H1 (cell line): ENCODE results near the gene SCMH1.

Experiments used
- CEBPB ChIP-seq: IDR thresholded peaks from 2 replicates; pipeline ENCODE4 v1.6.1; 2012; ENCODE audit warnings: low read depth, low read length
- CTCF ChIP-seq, 3 experiments: IDR thresholded peaks; 1 replicate in 2 of 3; 2 replicates in 1 of 3; pipeline versions ENCODE4 v1.5.1 to v1.6.1; 2011; ENCODE audit warnings: low read length in 3 of 3, mild to moderate bottlenecking in 3 of 3, inconsistent platforms in 2 of 3, low read depth in 1 of 3, moderate library complexity in 1 of 3; ENCODE audit not compliant: insufficient read depth in 1 of 3; ENCODE audit errors: control extremely low read depth in 1 of 3
- EGR1 ChIP-seq: IDR thresholded peaks from 2 replicates; pipeline ENCODE4 v1.6.1; 2011; ENCODE audit warnings: low read depth, low read length, borderline replicate concordance
- EZH2 ChIP-seq: fragments of 200-600 bp; sonication (generic); IDR thresholded peaks from 2 replicates; pipeline ENCODE4 v1.7.1; 2012; ENCODE audit warnings: low read depth, mild to moderate bottlenecking, moderate library complexity, low read length, inconsistent platforms; ENCODE audit not compliant: severe bottlenecking
- NRF1 ChIP-seq: IDR thresholded peaks from 2 replicates; pipeline ENCODE4 v1.6.1; 2011; ENCODE audit warnings: mild to moderate bottlenecking, low read depth, low read length, improper control_type of control experiment
- PHF8 ChIP-seq: fragments of 200-600 bp; sonication (generic); conservative IDR thresholded peaks from 2 replicates; pipeline ENCODE4 v1.7.1; 2012; ENCODE audit warnings: low read depth, mild to moderate bottlenecking, inconsistent platforms, low read length, moderate library complexity
- POLR2A ChIP-seq, 2 experiments: IDR thresholded peaks; 1 replicate in 1 of 2; 2 replicates in 1 of 2; pipeline ENCODE4 v1.6.1; 2011; ENCODE audit warnings: low read depth in 2 of 2, low read length in 2 of 2, mild to moderate bottlenecking in 2 of 2; ENCODE audit errors: control extremely low read depth in 1 of 2
- POLR2AphosphoS5 ChIP-seq: IDR thresholded peaks from 2 replicates; pipeline ENCODE4 v1.6.1; 2011; ENCODE audit warnings: low read depth, low read length
- RAD21 ChIP-seq, 2 experiments: IDR thresholded peaks in 1 of 2; conservative IDR thresholded peaks in 1 of 2; 2 replicates each; pipeline ENCODE4 v1.6.1; 2011; ENCODE audit warnings: low read depth in 2 of 2, low read length in 2 of 2, improper control_type of control experiment in 1 of 2, inconsistent platforms in 1 of 2, mild to moderate bottlenecking in 1 of 2, moderate library complexity in 1 of 2
- SIN3A ChIP-seq, 2 experiments: IDR thresholded peaks in 1 of 2; conservative IDR thresholded peaks in 1 of 2; 2 replicates each; pipeline ENCODE4 v1.6.1; 2011 to 2012; ENCODE audit warnings: low read length in 2 of 2, improper control_type of control experiment in 1 of 2, low read depth in 1 of 2, mild to moderate bottlenecking in 1 of 2
- SP4 ChIP-seq: IDR thresholded peaks from 2 replicates; pipeline ENCODE4 v1.6.1; 2012; ENCODE audit warnings: low read length, inconsistent platforms
- TAF1 ChIP-seq: IDR thresholded peaks from 2 replicates; pipeline ENCODE4 v1.6.1; 2011; ENCODE audit warnings: mild to moderate bottlenecking, low read depth, low read length
- TCF12 ChIP-seq: IDR thresholded peaks from 2 replicates; pipeline ENCODE4 v1.6.1; 2011; ENCODE audit warnings: low read depth, mild to moderate bottlenecking, low read length

- TF ChIP-seq POLR2AphosphoS5 (no peak), CTCF (IDR thresholded peaks at IDR 0.05; ENCODE audit: control extremely low read depth in 1 of 3, insufficient read depth in 1 of 3, low read depth in 1 of 3, low read length in 3 of 3) (no peak), POLR2A (IDR thresholded peaks at IDR 0.05; ENCODE audit: control extremely low read depth in 1 of 2, low read depth in 2 of 2, low read length in 2 of 2) (no peak), CEBPB (no peak), EGR1 (no peak), PHF8 (no peak), TCF12 (no peak), TAF1 (no peak), SP4 (no peak), EZH2 (no peak), SIN3A (conservative IDR thresholded peaks at IDR 0.05 in 1 of 2, IDR thresholded peaks at IDR 0.05 in 1 of 2; ENCODE audit: low read depth in 1 of 2, low read length in 2 of 2) (no peak), RAD21 (IDR thresholded peaks at IDR 0.05 in 1 of 2, conservative IDR thresholded peaks at IDR 0.05 in 1 of 2; ENCODE audit: low read depth in 2 of 2, low read length in 2 of 2) (no peak), NRF1 (no peak)
Measured at GRCh38 chr1:41261926-41262618, 20.0 kb upstream of the SCMH1 start.
